Rectal smooth muscle tissue (tissue), 1 donor: ENCODE data around the gene ATP5ME.
"Not testable (repeated sequence)": the region's sequence is repeated elsewhere in the genome, so short reads cannot be mapped to it uniquely, and the experiment has no call there.

Experiments
- H3K27ac ChIP-seq: one replicate; pipeline ENCODE4 v1.7.0; 2013; ENCODE audit warnings: low read depth, low read length, inconsistent platforms
- H3K27me3 ChIP-seq: one replicate; pipeline ENCODE4 v1.7.0; 2013; ENCODE audit warnings: low read length; ENCODE audit not compliant: control insufficient read depth, insufficient read depth
- H3K36me3 ChIP-seq: one replicate; pipeline ENCODE4 v1.7.0; 2013; ENCODE audit warnings: low read length; ENCODE audit not compliant: control insufficient read depth, insufficient read depth
- H3K4me1 ChIP-seq: one replicate; pipeline ENCODE4 v1.7.0; 2013; ENCODE audit warnings: low read length; ENCODE audit not compliant: control insufficient read depth, insufficient read depth
- H3K4me3 ChIP-seq: one replicate; pipeline ENCODE4 v1.7.0; 2013; ENCODE audit warnings: low read length
- H3K9ac ChIP-seq: one replicate; pipeline ENCODE4 v1.7.0; 2013; ENCODE audit warnings: low read length

The ATP5ME gene

DNA sequence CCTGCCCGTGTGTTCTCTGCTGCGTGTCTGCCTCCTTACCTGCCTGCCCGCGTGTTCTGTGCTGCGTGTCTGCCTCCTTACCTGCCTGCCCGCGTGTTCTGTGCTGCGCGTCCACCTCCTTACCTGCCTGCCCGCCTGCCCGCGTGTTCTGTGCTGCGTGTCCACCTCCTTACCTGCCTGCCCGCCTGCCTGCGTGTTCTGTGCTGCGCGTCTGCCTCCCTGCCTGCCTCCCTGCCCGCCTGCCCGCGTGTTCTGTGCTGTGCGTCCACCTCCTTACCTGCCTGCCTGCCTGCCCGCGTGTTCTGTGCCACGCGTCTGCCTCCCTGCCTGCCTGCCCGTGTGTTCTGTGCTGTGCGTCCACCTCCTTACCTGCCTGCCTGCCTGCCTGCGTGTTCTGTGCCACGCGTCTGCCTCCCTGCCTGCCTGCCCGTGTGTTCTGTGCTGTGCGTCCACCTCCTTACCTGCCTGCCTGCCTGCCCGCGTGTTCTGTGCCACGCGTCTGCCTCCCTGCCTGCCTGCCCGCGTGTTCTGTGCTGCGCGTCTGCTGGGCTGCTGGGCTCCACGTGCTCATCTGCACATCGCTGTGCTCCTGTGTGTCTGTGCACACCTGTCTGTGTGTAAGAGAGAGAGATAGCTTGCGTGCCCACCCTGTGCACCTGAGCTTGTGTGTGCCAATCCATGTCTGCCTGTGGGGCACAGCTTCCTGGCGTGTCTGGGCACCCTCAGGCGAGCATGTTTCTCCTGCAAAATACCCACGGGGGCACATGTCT lies 38.8 kb downstream of the ATP5ME start:
- H3K27ac ChIP-seq, H3K27me3 ChIP-seq, H3K4me3 ChIP-seq, H3K36me3 ChIP-seq, H3K4me1 ChIP-seq, H3K9ac ChIP-seq: not testable (repeated sequence)

DNA sequence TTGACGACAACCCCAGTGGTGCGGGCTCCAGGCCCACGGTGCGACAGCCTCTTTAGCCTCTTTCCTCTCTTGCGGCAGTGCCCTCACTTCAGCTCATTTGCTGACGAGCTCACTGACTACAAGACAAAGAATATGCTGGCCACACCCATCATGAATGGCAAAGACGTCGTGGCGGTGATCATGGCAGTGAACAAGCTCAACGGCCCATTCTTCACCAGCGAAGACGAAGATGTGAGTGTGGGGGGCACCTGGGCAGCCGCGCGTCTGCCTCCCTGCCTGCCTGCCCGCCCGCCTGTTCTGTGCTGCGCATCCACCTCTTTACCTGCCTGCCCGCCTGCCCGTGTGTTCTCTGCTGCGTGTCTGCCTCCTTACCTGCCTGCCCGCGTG lies 39.5 kb downstream of the ATP5ME start:
- Histone ChIP-seq H3K4me1 (no peaks in the 10 kb centered on the region), H3K27ac (no peak overlapping the region), H3K27me3 (no peaks in the 10 kb centered on the region), H3K9ac (no peak overlapping the region), H3K36me3 (no peaks in the 10 kb centered on the region), H3K4me3 (no peak overlapping the region)

GRCh38 chr4:633976-634598 lies 40.0 kb downstream of the ATP5ME start:
- no peak overlapping the region for H3K27ac ChIP-seq
- H3K27me3 ChIP-seq, result no peaks in the 10 kb centered on the region
- no peak overlapping the region for H3K4me3 ChIP-seq
- no peak overlapping the region for H3K9ac ChIP-seq
- H3K4me1 ChIP-seq, result no peaks in the 10 kb centered on the region
- no peaks in the 10 kb centered on the region for H3K36me3 ChIP-seq

GRCh38 chr4:633406-633805 lies 40.7 kb downstream of the ATP5ME start:
- Histone ChIP-seq H3K4me1 (no peaks in the 10 kb centered on the region), H3K27me3 (no peaks in the 10 kb centered on the region), H3K36me3 (no peaks in the 10 kb centered on the region), H3K27ac (no peak overlapping the region), H3K9ac (no peak overlapping the region), H3K4me3 (no peak overlapping the region)

- no peak overlapping the region for H3K27ac ChIP-seq
- no peak overlapping the region for H3K9ac ChIP-seq
- H3K36me3 ChIP-seq, result no peaks in the 10 kb centered on the region
- H3K27me3 ChIP-seq, result no peaks in the 10 kb centered on the region
- H3K4me1 ChIP-seq, result no peaks in the 10 kb centered on the region
- no peak overlapping the region for H3K4me3 ChIP-seq
Measured at GRCh38 chr4:632926-633325, 41.1 kb downstream of the ATP5ME start.

- H3K4me3 ChIP-seq, result no peak overlapping the region
- no peak overlapping the region for H3K9ac ChIP-seq
- no peak overlapping the region for H3K27ac ChIP-seq
- no peaks in the 10 kb centered on the region for H3K27me3 ChIP-seq
- H3K4me1 ChIP-seq, result no peaks in the 10 kb centered on the region
- H3K36me3 ChIP-seq, result no peaks in the 10 kb centered on the region
Measured at GRCh38 chr4:632196-632790, 41.8 kb downstream of the ATP5ME start.

- H3K4me1 ChIP-seq, result no peaks in the 10 kb centered on the region
- no peaks in the 10 kb centered on the region for H3K27me3 ChIP-seq
- no peak overlapping the region for H3K9ac ChIP-seq
- H3K27ac ChIP-seq, result no peak overlapping the region
- no peaks in the 10 kb centered on the region for H3K36me3 ChIP-seq
- H3K4me3 ChIP-seq, result no peak overlapping the region
Measured at GRCh38 chr4:630656-631055, 43.4 kb downstream of the ATP5ME start.

- H3K36me3 ChIP-seq, result no peaks in the 10 kb centered on the region
- no peaks in the 10 kb centered on the region for H3K4me1 ChIP-seq
- no peak overlapping the region for H3K4me3 ChIP-seq
- no peak overlapping the region for H3K9ac ChIP-seq
- no peaks in the 10 kb centered on the region for H3K27me3 ChIP-seq
- no peak overlapping the region for H3K27ac ChIP-seq
Measured at GRCh38 chr4:629915-630641, 44.0 kb downstream of the ATP5ME start.

DNA sequence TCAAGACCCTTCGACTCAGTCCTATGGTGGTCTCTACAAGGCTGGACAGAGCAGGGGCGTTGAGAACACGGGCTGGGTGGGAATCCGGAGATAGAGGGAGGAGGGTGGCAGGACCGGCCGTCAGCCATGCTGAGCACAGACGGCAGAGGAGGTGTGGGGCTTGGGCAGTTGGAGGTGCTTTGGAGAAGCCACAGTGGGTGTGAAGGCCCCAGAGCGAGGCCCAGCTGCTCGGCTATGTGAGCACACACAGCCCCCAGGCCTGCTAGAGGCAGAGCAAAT lies 44.5 kb downstream of the ATP5ME start:
- no peak overlapping the region for H3K9ac ChIP-seq
- H3K27me3 ChIP-seq, result no peaks in the 10 kb centered on the region

DNA sequence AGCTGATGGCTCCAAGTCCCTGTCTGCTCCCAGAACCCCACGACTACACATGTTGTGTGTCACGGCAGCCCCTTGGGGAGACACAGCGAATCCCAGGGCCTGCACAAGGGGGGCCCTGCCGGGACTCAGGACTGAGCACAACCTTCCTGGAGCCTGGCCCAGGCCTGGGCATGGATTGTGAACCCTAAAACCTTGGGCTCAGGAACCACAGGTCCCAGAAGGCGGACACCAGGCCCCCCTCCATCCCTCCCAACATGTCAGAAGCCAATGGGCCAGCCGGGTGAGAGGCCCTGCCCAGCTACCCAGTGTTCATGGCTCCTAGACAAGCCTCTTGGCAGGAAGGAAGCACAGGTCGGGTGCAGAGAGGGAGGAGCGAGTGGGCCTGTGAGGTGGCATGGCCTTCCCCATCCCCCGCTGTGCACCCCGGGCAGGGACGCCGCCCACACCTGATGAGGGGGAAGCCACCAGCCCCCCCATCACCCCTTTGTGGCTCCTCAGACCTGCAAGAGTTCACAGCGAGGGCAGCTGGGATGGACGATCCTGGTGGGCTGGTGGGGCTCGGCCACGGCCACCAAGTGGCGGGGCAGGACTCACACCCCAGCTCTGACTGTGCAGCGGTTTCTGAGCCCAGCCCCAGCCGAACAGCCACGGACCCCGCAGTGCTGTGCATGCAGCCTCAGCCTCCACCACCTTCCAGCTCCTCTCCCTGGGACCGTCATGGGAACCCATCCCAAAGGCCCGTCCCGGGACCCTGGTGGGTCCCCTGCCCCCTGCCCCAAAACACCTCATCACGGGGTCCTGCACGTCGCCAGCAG lies 45.0 kb downstream of the ATP5ME start:
- no peaks in the 10 kb centered on the region for H3K36me3 ChIP-seq
- H3K4me1 ChIP-seq, result no peaks in the 10 kb centered on the region
- no peak overlapping the region for H3K4me3 ChIP-seq
- H3K27ac ChIP-seq, result no peak overlapping the region
- H3K9ac ChIP-seq, result no peak overlapping the region
- no peaks in the 10 kb centered on the region for H3K27me3 ChIP-seq

More for the DNA sequence above, 44.5 kb downstream of the ATP5ME start:
- Histone ChIP-seq H3K27ac (no peak overlapping the region), H3K36me3 (no peaks in the 10 kb centered on the region), H3K4me3 (no peak overlapping the region), H3K4me1 (no peaks in the 10 kb centered on the region)

GRCh38 chr4:628311-628741 lies 45.8 kb downstream of the ATP5ME start:
- Histone ChIP-seq H3K27me3 (no peaks in the 10 kb centered on the region), H3K36me3 (no peaks in the 10 kb centered on the region), H3K27ac (no peak overlapping the region), H3K9ac (no peak overlapping the region), H3K4me3 (no peak overlapping the region), H3K4me1 (no peaks in the 10 kb centered on the region)
